Left ventricle myocardium inferior (tissue), 1 donor: ENCODE data around the gene TIAL1. TPM values are rescaled to one million over a fixed set of nuclear protein-coding genes. Genes with fewer than 3 reads are reported as not detected.

Experiments
- DNase-seq: peaks from one replicate; pipeline ENCODE4 v3.0.0-alpha.2; 2020
- H3K27ac ChIP-seq: fragments of 200-600 bp; replicated peaks from 2 replicates; pipeline ENCODE4 v1.8.0; 2021
- H3K27me3 ChIP-seq: fragments of 200-600 bp; 2 replicates; pipeline ENCODE4 v1.8.0; 2021; ENCODE audit warnings: low read depth
- H3K36me3 ChIP-seq: fragments of 200-600 bp; 2 replicates; pipeline ENCODE4 v1.8.0; 2021
- H3K4me1 ChIP-seq: fragments of 200-600 bp; 2 replicates; pipeline ENCODE4 v1.8.0; 2021
- H3K4me3 ChIP-seq: fragments of 200-600 bp; 2 replicates; pipeline ENCODE4 v1.8.0; 2021; ENCODE audit warnings: mild to moderate bottlenecking, moderate library complexity
- H3K9me3 ChIP-seq: fragments of 200-600 bp; replicated peaks from 2 replicates; pipeline ENCODE4 v1.8.0; 2021
- CTCF ChIP-seq: fragments of 200-600 bp; IDR thresholded peaks from 2 replicates; pipeline ENCODE4 v1.8.0; 2021; ENCODE audit warnings: antibody characterized with exemption, mild to moderate bottlenecking, borderline replicate concordance
- intact Hi-C: fragments of 100-400 bp; cut with micrococcal nuclease; formaldehyde crosslinking; loops from one replicate; pipeline ENCODE4 v1.11.0; 2022
- total RNA-seq: library from RNA; stranded (reverse); fragmentation: NEBNext Ultra II Directional; extraction: Animal tissue kit (Norgen Biotek cat#: 25700); gene quantifications from one replicate; pipeline ENCODE4 v1.2.1, GENCODE V29; 2021
- donor health status: DM: no; HTN: yes; CAD: no; lungs with severe emphysema.

Gene TIAL1
- total RNA-seq, 1 donor from 2014 or later, result 73.9 TPM

GRCh38 chr10:119611433-119611832 is 14.7 kb upstream of the TIAL1 start:
- H3K4me1 ChIP-seq, result peaks cover 7% of the 10 kb centered on the region
- H3K4me3 ChIP-seq, result no peak overlapping the region
- no peak overlapping the region for H3K27ac ChIP-seq
- H3K36me3 ChIP-seq, result no peaks in the 10 kb centered on the region
- H3K9me3 ChIP-seq, result no peaks in the 10 kb centered on the region
- H3K27me3 ChIP-seq, result no peaks in the 10 kb centered on the region
- no peak for TF ChIP-seq CTCF
- intact Hi-C loops, result no loop called here
- no peak for DNase-seq

GRCh38 chr10:119609516-119609915 is 12.8 kb upstream of the TIAL1 start:
- intact Hi-C loops, result no loop called here
- no peaks in the 10 kb centered on the region for H3K36me3 ChIP-seq
- peaks cover 7% of the 10 kb centered on the region for H3K4me1 ChIP-seq
- H3K27me3 ChIP-seq, result no peaks in the 10 kb centered on the region
- no peak for TF ChIP-seq CTCF
- no peak overlapping the region for H3K4me3 ChIP-seq
- no peak for DNase-seq
- H3K9me3 ChIP-seq, result no peaks in the 10 kb centered on the region
- H3K27ac ChIP-seq, result no peak overlapping the region

DNA sequence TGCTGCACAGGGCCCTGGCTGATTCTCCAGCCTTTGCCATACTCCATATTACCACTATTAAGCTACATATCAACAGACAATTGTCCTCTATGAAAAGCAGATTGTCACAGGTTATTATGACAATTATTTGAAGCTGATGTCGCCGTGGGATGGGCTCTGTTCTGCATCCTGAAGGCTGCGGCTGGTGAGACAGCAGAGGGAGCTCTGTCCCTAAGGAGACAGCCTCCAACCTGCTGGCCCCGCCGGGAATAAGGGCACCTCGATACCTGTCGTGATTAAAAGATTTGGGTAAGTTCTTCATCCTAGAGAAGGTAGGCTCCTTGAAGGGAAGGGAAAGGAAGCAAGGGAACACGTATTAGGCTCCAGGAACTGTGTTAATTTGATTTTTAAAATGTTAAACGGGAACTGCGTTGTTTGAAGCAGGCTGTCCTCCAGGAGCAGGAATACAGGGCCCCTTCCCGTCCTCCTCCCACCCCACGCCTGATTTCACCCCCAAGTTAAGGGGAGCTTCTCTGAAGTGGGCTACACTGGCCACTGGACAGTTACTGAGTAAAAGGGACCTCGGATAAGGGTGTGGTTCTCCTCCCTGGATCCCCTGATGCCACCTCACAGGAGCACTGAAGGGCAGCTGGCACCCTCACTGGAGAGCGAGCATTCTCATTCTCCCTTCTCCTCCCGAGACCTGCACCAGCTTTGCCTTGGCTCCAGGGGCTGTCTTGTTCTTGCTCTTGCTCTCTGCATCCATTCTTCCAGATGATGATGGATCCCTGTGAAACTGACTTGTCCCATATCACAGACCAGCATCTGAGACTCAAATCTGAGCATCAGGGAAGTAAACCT is 11.8 kb upstream of the TIAL1 start:
- peaks cover 7% of the 10 kb centered on the region for H3K4me1 ChIP-seq
- peak; percentile 32 for DNase-seq
- no peaks in the 10 kb centered on the region for H3K9me3 ChIP-seq
- no peaks in the 10 kb centered on the region for H3K27me3 ChIP-seq
- peak; percentile 76 for TF ChIP-seq CTCF
- no peaks in the 10 kb centered on the region for H3K36me3 ChIP-seq
- no peak overlapping the region for H3K27ac ChIP-seq
- intact Hi-C loops, result no loop called here
- H3K4me3 ChIP-seq, result no peak overlapping the region

DNA sequence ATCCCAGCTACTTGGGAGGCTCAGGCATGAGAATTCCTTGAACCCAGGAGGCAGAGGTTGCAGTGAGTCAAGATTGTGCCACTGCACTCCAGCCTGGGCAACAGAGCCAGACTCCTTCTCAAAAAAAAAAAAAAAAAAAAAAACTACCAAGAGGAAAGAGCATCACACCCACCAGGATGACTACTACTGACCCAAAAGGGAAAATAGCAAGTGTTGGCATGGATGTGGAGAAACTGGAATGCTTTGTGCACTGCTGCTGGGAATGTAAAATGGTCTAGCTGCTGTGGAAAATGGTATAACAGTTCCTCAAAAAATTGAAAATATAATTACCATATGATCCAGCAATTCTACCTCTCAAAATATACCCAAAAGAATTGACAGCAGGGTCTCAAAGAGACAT is 7.7 kb upstream of the TIAL1 start:
- Histone ChIP-seq H3K4me3 (no peak overlapping the region), H3K27ac (no peak overlapping the region), H3K4me1 (peaks cover 7% of the 10 kb centered on the region), H3K27me3 (no peaks in the 10 kb centered on the region), H3K36me3 (no peaks in the 10 kb centered on the region), H3K9me3 (no peaks in the 10 kb centered on the region)
- no peak for DNase-seq
- TF ChIP-seq CTCF, result no peak
- intact Hi-C loops, result no loop called here

- peak; percentile 50 for TF ChIP-seq CTCF
- H3K27me3 ChIP-seq, result no peaks in the 10 kb centered on the region
- peaks cover 4% of the 10 kb centered on the region for H3K4me1 ChIP-seq
- H3K9me3 ChIP-seq, result peaks cover 3% of the 10 kb centered on the region
- H3K36me3 ChIP-seq, result no peaks in the 10 kb centered on the region
- no peak for DNase-seq
- intact Hi-C loops, result no loop called here
- no peak overlapping the region for H3K27ac ChIP-seq
- no peak overlapping the region for H3K4me3 ChIP-seq
These were observed 5.7 kb upstream of the TIAL1 start for GRCh38 chr10:119602241-119603095.
